Glutamatergic neuron (in vitro differentiated cells): ENCODE results near the gene WWOX. TPM values are rescaled to one million over a fixed set of nuclear protein-coding genes. Genes with fewer than 3 reads are reported as not detected.

Experiments used
- DNase-seq: peaks from one replicate; pipeline ENCODE4 v3.0.0; 2022
- H3K27ac Mint-ChIP-seq: one replicate; pipeline ENCODE4 v1.8.0; 2020; ENCODE audit warnings: mild to moderate bottlenecking, mixed read lengths, inconsistent platforms; ENCODE audit not compliant: unreplicated experiment
- H3K27me3 Mint-ChIP-seq: one replicate; pipeline ENCODE4 v1.8.0; 2020; ENCODE audit warnings: mild to moderate bottlenecking, moderate library complexity, mixed read lengths, inconsistent platforms; ENCODE audit not compliant: unreplicated experiment
- H3K36me3 Mint-ChIP-seq: one replicate; pipeline ENCODE4 v1.8.0; 2020; ENCODE audit warnings: mild to moderate bottlenecking, mixed read lengths, inconsistent platforms; ENCODE audit not compliant: unreplicated experiment
- H3K4me1 Mint-ChIP-seq: one replicate; pipeline ENCODE4 v1.8.0; 2020; ENCODE audit warnings: mild to moderate bottlenecking, low read depth, mixed read lengths, inconsistent platforms; ENCODE audit not compliant: unreplicated experiment
- H3K4me3 Mint-ChIP-seq: one replicate; pipeline ENCODE4 v1.8.0; 2020; ENCODE audit warnings: mild to moderate bottlenecking, mixed read lengths, inconsistent platforms; ENCODE audit not compliant: unreplicated experiment
- H3K9me3 Mint-ChIP-seq: one replicate; pipeline ENCODE4 v1.8.0; 2020; ENCODE audit warnings: mild to moderate bottlenecking, moderate library complexity, mixed read lengths, inconsistent platforms; ENCODE audit not compliant: unreplicated experiment
- total RNA-seq: library from RNA; stranded (reverse); fragmentation: NEBNext Ultra II Directional; extraction: Animal tissue kit (Norgen Biotek cat#: 25700); gene quantifications from one replicate; pipeline ENCODE4 v1.2.1, GENCODE V29; 2021; ENCODE audit not compliant: unreplicated experiment
- TF ChIP-seq, protein P1 (sequence below): fragments of 200-600 bp; sonication (generic); IDR thresholded peaks from one replicate; pipeline ENCODE4 v1.5.0; 2021; ENCODE audit not compliant: partially characterized antibody, unreplicated experiment

Gene WWOX
- total RNA-seq, 1 donor from 2014 or later: 10.3 TPM

DNA sequence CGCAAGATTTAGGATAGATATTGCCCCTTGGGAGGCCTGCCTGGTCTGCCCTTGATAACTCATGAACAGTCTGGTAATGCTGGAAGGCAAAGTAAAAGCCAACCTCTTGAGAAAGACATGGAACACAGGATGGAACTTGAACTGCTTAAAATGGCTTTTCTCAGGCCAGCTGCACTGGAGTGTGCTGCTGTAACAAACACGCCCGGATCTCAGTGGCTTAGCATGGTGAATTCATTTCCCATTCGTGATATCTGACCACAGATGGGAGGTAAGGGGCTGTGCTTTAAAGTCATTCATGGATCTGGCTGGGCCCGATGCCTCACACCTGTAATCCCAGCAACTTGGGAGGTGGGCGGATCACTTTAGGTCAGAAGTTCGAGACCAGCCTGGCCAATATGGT lies 113.2 kb downstream of the WWOX start:
- TF ChIP-seq, protein P1, sequence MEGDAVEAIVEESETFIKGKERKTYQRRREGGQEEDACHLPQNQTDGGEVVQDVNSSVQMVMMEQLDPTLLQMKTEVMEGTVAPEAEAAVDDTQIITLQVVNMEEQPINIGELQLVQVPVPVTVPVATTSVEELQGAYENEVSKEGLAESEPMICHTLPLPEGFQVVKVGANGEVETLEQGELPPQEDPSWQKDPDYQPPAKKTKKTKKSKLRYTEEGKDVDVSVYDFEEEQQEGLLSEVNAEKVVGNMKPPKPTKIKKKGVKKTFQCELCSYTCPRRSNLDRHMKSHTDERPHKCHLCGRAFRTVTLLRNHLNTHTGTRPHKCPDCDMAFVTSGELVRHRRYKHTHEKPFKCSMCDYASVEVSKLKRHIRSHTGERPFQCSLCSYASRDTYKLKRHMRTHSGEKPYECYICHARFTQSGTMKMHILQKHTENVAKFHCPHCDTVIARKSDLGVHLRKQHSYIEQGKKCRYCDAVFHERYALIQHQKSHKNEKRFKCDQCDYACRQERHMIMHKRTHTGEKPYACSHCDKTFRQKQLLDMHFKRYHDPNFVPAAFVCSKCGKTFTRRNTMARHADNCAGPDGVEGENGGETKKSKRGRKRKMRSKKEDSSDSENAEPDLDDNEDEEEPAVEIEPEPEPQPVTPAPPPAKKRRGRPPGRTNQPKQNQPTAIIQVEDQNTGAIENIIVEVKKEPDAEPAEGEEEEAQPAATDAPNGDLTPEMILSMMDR: no peak
- H3K27ac Mint-ChIP-seq: no peak overlapping the region
- H3K9me3 Mint-ChIP-seq: no peaks in the 10 kb centered on the region
- no peak for DNase-seq
- no peaks in the 10 kb centered on the region for H3K4me1 Mint-ChIP-seq
- H3K36me3 Mint-ChIP-seq: no peaks in the 10 kb centered on the region
- H3K27me3 Mint-ChIP-seq: peaks cover 3% of the 10 kb centered on the region
- no peak overlapping the region for H3K4me3 Mint-ChIP-seq

DNA sequence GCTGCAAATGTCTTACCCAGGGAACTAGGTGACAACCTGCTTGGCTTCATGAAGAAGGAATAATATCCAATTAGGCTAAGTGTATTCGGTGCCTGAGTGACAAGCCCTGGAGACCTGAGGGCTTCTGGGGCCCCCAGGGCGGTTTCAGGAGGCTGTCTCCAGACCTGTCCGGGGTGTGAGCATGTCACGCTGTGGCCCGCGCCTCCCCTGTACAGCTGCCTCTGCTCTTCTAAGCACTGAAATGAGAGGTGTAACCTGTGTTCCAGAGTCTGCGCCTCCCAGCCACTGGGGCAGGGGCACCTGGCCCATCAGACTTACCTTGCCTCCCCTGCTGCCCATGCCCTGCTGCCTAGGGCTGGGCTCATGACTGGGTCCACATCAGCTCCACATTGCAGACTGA lies 114.3 kb downstream of the WWOX start:
- TF ChIP-seq, protein P1: no peak
- Mint-ChIP-seq H3K27ac (no peak overlapping the region), H3K9me3 (no peaks in the 10 kb centered on the region), H3K4me1 (no peaks in the 10 kb centered on the region), H3K27me3 (peaks cover 4% of the 10 kb centered on the region), H3K36me3 (no peaks in the 10 kb centered on the region), H3K4me3 (no peak overlapping the region)
- DNase-seq: peak; percentile 18

DNA sequence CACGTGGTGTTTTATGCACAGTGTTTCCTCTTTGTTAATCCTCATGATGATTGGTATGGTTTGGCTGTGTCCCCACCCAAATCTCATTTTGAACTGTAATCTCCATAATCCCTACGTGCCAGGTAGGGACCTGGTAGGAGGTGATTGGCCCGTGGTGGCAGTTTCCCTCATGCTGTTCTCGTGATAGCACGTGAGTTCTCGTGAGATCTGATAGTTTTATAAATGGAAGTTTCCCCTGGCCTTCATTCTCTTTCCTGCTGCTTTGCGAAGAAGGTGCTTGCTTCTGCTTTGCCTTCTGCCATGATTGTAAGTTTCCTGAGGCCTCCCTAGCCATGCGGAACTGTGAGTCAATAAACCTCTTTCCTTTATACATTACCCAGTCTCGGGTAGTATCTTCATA lies 115.8 kb downstream of the WWOX start:
- peaks cover 4% of the 10 kb centered on the region for H3K27me3 Mint-ChIP-seq
- no peak overlapping the region for H3K27ac Mint-ChIP-seq
- H3K36me3 Mint-ChIP-seq: no peaks in the 10 kb centered on the region
- TF ChIP-seq, protein P1: no peak
- H3K4me3 Mint-ChIP-seq: no peak overlapping the region
- no peaks in the 10 kb centered on the region for H3K9me3 Mint-ChIP-seq
- no peaks in the 10 kb centered on the region for H3K4me1 Mint-ChIP-seq
- no peak for DNase-seq

DNA sequence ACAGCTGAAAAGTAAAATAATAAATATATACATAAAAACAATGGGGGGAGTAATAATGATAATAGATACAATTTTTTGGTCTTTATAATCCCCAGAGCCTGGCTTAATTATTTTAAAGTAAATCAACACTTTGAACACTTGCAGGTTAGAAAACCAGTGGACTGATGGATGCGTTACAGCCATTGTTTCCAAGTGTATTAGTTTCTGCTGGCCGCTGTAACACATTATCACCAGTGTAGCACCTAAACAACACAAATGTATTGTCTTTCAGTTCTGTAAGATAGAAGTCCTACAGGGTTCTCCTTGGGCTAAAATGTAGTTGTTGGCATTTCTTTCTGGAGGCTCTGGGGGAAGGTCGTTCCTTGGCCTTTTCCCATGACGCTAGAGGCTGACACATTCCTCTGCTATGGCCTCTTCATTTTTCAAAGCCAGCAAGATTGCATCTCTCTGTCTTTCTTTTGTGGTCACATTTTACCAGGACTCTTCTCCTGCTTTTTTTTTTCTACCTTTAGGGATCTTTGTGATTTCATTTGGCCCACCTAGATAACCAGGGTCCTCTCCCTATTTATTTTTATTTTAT lies 116.8 kb downstream of the WWOX start:
- Mint-ChIP-seq H3K9me3 (no peaks in the 10 kb centered on the region), H3K36me3 (no peaks in the 10 kb centered on the region), H3K27me3 (peaks cover 4% of the 10 kb centered on the region), H3K4me1 (no peaks in the 10 kb centered on the region), H3K27ac (no peak overlapping the region), H3K4me3 (no peak overlapping the region)
- DNase-seq: no peak
- TF ChIP-seq, protein P1: no peak

DNA sequence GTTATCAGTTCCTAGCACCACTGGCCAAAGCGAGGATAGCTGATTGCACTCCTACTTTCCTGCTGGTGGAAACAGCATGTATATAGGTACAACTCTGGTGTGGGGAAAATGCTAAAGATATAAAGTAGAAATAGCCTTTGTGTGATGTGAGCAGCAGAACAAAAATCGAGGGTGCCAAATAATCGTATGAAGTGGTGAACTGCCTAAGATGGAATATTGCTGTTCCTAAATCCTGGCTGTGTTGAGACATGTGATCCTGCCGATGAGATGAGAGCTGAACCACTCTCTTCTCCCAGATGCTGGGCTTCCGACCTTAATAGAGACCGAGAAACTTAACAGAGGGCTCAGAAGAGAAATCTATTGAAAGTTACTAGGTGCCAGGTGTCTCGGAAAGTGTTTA lies 117.8 kb downstream of the WWOX start:
- Mint-ChIP-seq H3K9me3 (no peaks in the 10 kb centered on the region), H3K36me3 (no peaks in the 10 kb centered on the region), H3K27ac (no peak overlapping the region), H3K4me1 (no peaks in the 10 kb centered on the region), H3K27me3 (peaks cover 4% of the 10 kb centered on the region), H3K4me3 (no peak overlapping the region)
- TF ChIP-seq, protein P1: no peak
- DNase-seq: no peak
